ENCODE results near the gene DESI2. TPM values are rescaled to one million over a fixed set of nuclear protein-coding genes. Genes with fewer than 3 reads are reported as not detected.
A peak's percentile ranks its signal among the peaks of the same experiment; 100 is the strongest.

Gene DESI2
- total RNA-seq, 1 donor from 2014 or later, result 49.2 TPM

DNA sequence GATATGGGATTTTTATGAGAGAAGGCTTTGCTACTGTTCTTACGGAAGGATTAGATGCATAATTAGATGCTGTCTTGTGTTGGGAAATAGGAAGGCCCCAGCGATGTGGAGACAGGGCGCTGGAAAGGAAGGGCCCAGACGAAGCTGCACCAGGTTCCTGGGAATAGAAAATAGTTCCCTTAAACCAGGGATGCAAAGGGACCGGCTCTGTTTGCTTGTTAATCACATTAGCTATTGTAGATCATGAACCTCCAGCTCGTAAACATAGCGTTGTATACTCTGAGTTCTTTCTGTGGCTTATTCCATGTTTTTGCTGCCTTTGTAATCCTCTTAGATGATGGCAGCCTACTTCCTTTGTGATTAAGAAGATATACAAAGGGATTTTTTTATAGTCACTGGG lies 102.7 kb downstream of the DESI2 start:
- H3K9me3 ChIP-seq (ENCODE audit: insufficient read depth, low read depth, low read length), result no peaks in the 10 kb centered on the region

DNA sequence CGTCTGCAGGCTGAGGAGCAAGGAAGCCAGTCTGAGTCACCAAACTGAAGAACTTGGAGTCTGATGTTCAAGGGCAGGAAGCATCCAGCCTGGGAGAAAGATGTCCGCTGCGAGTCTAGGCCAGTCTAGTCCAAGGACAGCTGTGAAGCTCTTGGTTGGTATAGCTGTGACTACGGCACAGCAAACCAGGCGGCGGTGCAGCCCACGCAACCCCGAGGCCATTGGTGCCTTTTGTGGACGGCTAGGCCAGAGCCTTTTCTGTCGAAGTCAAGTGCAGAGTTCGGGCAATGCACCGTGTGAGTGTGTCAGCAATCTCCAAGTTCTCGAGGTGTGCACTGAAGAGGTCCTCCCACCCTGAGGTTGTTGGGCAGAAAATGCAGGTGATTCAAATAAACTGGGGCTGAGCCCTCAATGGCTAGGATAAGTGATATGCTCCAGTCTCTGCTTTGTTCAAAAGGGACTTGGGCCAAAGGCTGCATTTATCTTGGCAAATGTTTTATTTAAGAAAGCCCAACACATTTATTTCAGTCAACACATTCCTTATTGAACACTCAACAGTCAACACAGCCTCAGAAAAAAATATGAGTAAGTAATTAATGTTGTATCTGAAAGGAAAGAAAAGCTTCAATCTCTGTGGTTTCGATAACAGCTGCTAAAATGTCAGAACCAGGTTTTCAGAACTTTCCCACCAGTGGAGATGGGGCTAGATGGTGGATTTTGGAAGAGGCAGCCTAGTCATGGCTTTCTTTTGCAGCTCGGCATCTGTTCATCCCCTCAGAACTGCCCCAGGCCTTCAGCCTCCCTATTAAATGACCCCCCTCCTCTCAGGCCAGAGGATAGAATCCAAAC lies 104.4 kb downstream of the DESI2 start:
- TF ChIP-seq EZH2 (IDR thresholded peaks at IDR 0.05; ENCODE audit: insufficient read depth, low read length), result no peak
- TF ChIP-seq, protein P1, sequence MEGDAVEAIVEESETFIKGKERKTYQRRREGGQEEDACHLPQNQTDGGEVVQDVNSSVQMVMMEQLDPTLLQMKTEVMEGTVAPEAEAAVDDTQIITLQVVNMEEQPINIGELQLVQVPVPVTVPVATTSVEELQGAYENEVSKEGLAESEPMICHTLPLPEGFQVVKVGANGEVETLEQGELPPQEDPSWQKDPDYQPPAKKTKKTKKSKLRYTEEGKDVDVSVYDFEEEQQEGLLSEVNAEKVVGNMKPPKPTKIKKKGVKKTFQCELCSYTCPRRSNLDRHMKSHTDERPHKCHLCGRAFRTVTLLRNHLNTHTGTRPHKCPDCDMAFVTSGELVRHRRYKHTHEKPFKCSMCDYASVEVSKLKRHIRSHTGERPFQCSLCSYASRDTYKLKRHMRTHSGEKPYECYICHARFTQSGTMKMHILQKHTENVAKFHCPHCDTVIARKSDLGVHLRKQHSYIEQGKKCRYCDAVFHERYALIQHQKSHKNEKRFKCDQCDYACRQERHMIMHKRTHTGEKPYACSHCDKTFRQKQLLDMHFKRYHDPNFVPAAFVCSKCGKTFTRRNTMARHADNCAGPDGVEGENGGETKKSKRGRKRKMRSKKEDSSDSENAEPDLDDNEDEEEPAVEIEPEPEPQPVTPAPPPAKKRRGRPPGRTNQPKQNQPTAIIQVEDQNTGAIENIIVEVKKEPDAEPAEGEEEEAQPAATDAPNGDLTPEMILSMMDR (IDR thresholded peaks at IDR 0.05; ENCODE audit: insufficient read depth, low read depth, low read length), result no peak
- H3K4me1 ChIP-seq (ENCODE audit: insufficient read depth, low read length), result peaks cover 4% of the 10 kb centered on the region
- H3K9me3 Mint-ChIP-seq (ENCODE audit: unreplicated experiment), result no peaks in the 10 kb centered on the region
- H3K4me1 Mint-ChIP-seq (ENCODE audit: low read depth, unreplicated experiment), result peaks cover 3% of the 10 kb centered on the region
- no peak overlapping the region for H3K9ac ChIP-seq (ENCODE audit: low read length)
- peak; percentile 79 for DNase-seq (ENCODE audit: low read depth)
- H3K36me3 Mint-ChIP-seq (ENCODE audit: low read depth, unreplicated experiment), result no peaks in the 10 kb centered on the region
- H3K27me3 ChIP-seq (ENCODE audit: insufficient read depth, low read length), result no peaks in the 10 kb centered on the region
- H3K27ac ChIP-seq (ENCODE audit: low read depth, low read length), result peak overlapping the region; percentile 13
- H3K4me3 Mint-ChIP-seq (ENCODE audit: unreplicated experiment), result no peak overlapping the region
- H3K9me3 ChIP-seq (ENCODE audit: insufficient read depth, low read depth, low read length), result no peaks in the 10 kb centered on the region
- no peak overlapping the region for H3K4me3 ChIP-seq (ENCODE audit: insufficient read depth, low read depth, low read length)
- no peaks in the 10 kb centered on the region for H3K27me3 Mint-ChIP-seq (ENCODE audit: low read depth, unreplicated experiment)
- no peak overlapping the region for H3K27ac Mint-ChIP-seq (ENCODE audit: unreplicated experiment)
- FAIRE-seq, result no peak
- no peaks in the 10 kb centered on the region for H4K20me1 ChIP-seq (ENCODE audit: insufficient read depth, low read length)
- H3K79me2 ChIP-seq (ENCODE audit: insufficient read depth, low read length), result no peaks in the 10 kb centered on the region
- no peak overlapping the region for H2AFZ ChIP-seq (ENCODE audit: low read depth, low read length)
- H3K4me2 ChIP-seq (ENCODE audit: low read length), result peak overlapping the region; percentile 44
- H3K36me3 ChIP-seq (ENCODE audit: insufficient read depth, low read length), result no peaks in the 10 kb centered on the region

More for the DNA sequence above, 102.7 kb downstream of the DESI2 start:
- H3K4me3 Mint-ChIP-seq (ENCODE audit: unreplicated experiment), result no peak overlapping the region
- Histone ChIP-seq H3K4me2 (ENCODE audit: low read length) (no peak overlapping the region), H2AFZ (ENCODE audit: low read depth, low read length) (no peak overlapping the region), H3K4me3 (ENCODE audit: insufficient read depth, low read depth, low read length) (no peak overlapping the region), H3K36me3 (ENCODE audit: insufficient read depth, low read length) (no peaks in the 10 kb centered on the region), H3K27ac (ENCODE audit: low read depth, low read length) (no peak overlapping the region), H3K9ac (ENCODE audit: low read length) (no peak overlapping the region), H4K20me1 (ENCODE audit: insufficient read depth, low read length) (no peaks in the 10 kb centered on the region), H3K4me1 (ENCODE audit: insufficient read depth, low read length) (peaks cover 4% of the 10 kb centered on the region), H3K27me3 (ENCODE audit: insufficient read depth, low read length) (no peaks in the 10 kb centered on the region), H3K79me2 (ENCODE audit: insufficient read depth, low read length) (no peaks in the 10 kb centered on the region)
- no peak for FAIRE-seq
- H3K27ac Mint-ChIP-seq (ENCODE audit: unreplicated experiment), result no peak overlapping the region
- DNase-seq (ENCODE audit: low read depth), result no peak
- peaks cover 3% of the 10 kb centered on the region for H3K4me1 Mint-ChIP-seq (ENCODE audit: low read depth, unreplicated experiment)
- peaks cover 2% of the 10 kb centered on the region for H3K27me3 Mint-ChIP-seq (ENCODE audit: low read depth, unreplicated experiment)
- no peaks in the 10 kb centered on the region for H3K36me3 Mint-ChIP-seq (ENCODE audit: low read depth, unreplicated experiment)
- H3K9me3 Mint-ChIP-seq (ENCODE audit: unreplicated experiment), result no peaks in the 10 kb centered on the region
- TF ChIP-seq, protein P1 (IDR thresholded peaks at IDR 0.05; ENCODE audit: insufficient read depth, low read depth, low read length), result no peak
- no peak for TF ChIP-seq EZH2 (IDR thresholded peaks at IDR 0.05; ENCODE audit: insufficient read depth, low read length)

Other genes with a start within 250 kb of the DESI2 start
- gene ADSS2, start 201.2 kb upstream of the DESI2 start, total RNA-seq, result 53.9 and 54.4 TPM in 2 replicates
- 1.1 TPM in 2 replicates for gene CATSPERE, start 191.9 kb upstream of the DESI2 start, total RNA-seq
- gene COX20, start 182.5 kb downstream of the DESI2 start, total RNA-seq, result 48.0 and 51.0 TPM in 2 replicates
- gene HNRNPU, start 211.4 kb downstream of the DESI2 start, total RNA-seq, result 264 and 289 TPM in 2 replicates